Endodermal cell (in vitro differentiated cells): ENCODE data around the gene TRAF3IP3. TPM values are rescaled to one million over a fixed set of nuclear protein-coding genes. Genes with fewer than 3 reads are reported as not detected.
A peak's percentile ranks its signal among the peaks of the same experiment; 100 is the strongest.

Experiments
- DNase-seq: peaks from one replicate; pipeline ENCODE4 v3.0.0-alpha.2; 2017
- H3K27ac ChIP-seq: 2 replicates; pipeline ENCODE4 v1.5.1; 2013; ENCODE audit warnings: mild to moderate bottlenecking, low read depth, low read length, moderate library complexity
- H3K27me3 ChIP-seq: 2 replicates; pipeline ENCODE4 v1.6.1; 2013; ENCODE audit warnings: mild to moderate bottlenecking, low read length, moderate library complexity; ENCODE audit not compliant: insufficient read depth, control insufficient read depth, poor library complexity, severe bottlenecking
- H3K36me3 ChIP-seq: 2 replicates; pipeline ENCODE4 v1.7.0; 2013; ENCODE audit warnings: mild to moderate bottlenecking, low read length, moderate library complexity; ENCODE audit not compliant: control insufficient read depth, insufficient read depth
- H3K4me1 ChIP-seq: one replicate; pipeline ENCODE4 v1.7.0; 2013; ENCODE audit warnings: low read length; ENCODE audit not compliant: control insufficient read depth, insufficient read depth
- H3K4me3 ChIP-seq: 2 replicates; pipeline ENCODE4 v1.5.1; 2013; ENCODE audit warnings: mild to moderate bottlenecking, low read length, moderate library complexity
- H3K9ac ChIP-seq: 2 replicates; pipeline ENCODE4 v1.6.1; 2013; ENCODE audit warnings: mild to moderate bottlenecking, low read length, moderate library complexity; ENCODE audit not compliant: poor library complexity, severe bottlenecking; ENCODE audit errors: extremely low read depth
- H3K9me3 ChIP-seq: 2 replicates; pipeline ENCODE4 v1.6.1; 2013; ENCODE audit warnings: mild to moderate bottlenecking, low read length, moderate library complexity; ENCODE audit not compliant: control insufficient read depth
- H3K27ac Mint-ChIP-seq: 2 replicates; pipeline ENCODE4 v1.8.0; 2020; ENCODE audit warnings: mixed read lengths
- H3K27me3 Mint-ChIP-seq: 2 replicates; pipeline ENCODE4 v1.8.0; 2021; ENCODE audit warnings: mild to moderate bottlenecking, mixed read lengths; ENCODE audit not compliant: insufficient read depth
- H3K36me3 Mint-ChIP-seq: 2 replicates; pipeline ENCODE4 v1.8.0; 2020; ENCODE audit warnings: low read depth, mixed read lengths
- H3K4me1 Mint-ChIP-seq: 2 replicates; pipeline ENCODE4 v1.8.0; 2020; ENCODE audit warnings: mixed read lengths
- H3K4me3 Mint-ChIP-seq: 2 replicates; pipeline ENCODE4 v1.8.0; 2020; ENCODE audit warnings: mild to moderate bottlenecking, moderate library complexity, mixed read lengths
- H3K9me3 Mint-ChIP-seq: 2 replicates; pipeline ENCODE4 v1.8.0; 2020; ENCODE audit warnings: mild to moderate bottlenecking, mixed read lengths
- CTCF ChIP-seq: fragments of 200-600 bp; sonication (generic); conservative IDR thresholded peaks from 2 replicates; pipeline ENCODE4 v1.5.0; 2021; ENCODE audit warnings: antibody characterized with exemption, mild to moderate bottlenecking
- WGBS, 2 experiments: methylation state at CpG; one replicate each; pipeline versions ENCODE4 v1.1.5 to v1.1.7; 2013; ENCODE audit warnings: missing lambda C conversion rate in 2 of 2, mixed read lengths in 1 of 2; ENCODE audit not compliant: insufficient coverage in 1 of 2, insufficient read length in 1 of 2; 5-methylcytosine and 5-hydroxymethylcytosine counted together
- total RNA-seq, 2 donors: library from RNA; stranded (reverse); fragmentation: NEBNext Ultra II Directional in 1 of 2; extraction: Animal tissue kit (Norgen Biotek cat#: 25700) in 1 of 2; gene quantifications; 2 replicates in 1 of 2; 3 replicates in 1 of 2; pipeline ENCODE4 v1.2.1, GENCODE V29; 2021

TRAF3IP3 gene
- total RNA-seq, 2 donors from 2014 or later: not detected

DNA sequence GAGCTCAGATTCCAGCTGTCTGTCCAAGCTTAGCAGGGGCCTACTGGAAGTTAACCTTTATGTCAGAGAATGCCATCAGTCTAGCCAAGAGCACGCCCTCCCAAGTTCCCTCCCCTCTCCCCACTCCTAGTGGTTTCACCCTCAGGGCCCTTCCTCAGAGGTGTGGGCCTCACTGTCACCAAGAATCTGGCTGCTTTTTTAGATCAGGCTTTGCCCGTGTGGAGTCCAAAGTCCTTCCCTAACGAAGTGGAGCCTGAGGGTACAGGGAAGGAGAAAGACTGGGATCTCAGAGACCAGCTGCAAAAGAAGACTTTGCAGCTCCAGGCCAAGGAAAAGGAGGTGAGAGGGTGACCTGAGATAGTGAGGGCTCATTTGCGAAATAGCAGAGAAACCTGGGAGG lies 24.4 kb downstream of the TRAF3IP3 start:
- H3K9ac ChIP-seq: no peak overlapping the region
- H3K27me3 Mint-ChIP-seq: peaks cover 2% of the 10 kb centered on the region
- no peak overlapping the region for H3K27ac Mint-ChIP-seq
- H3K4me3 Mint-ChIP-seq: no peak overlapping the region
- H3K36me3 Mint-ChIP-seq: peaks cover 9% of the 10 kb centered on the region
- H3K27ac ChIP-seq: no peak overlapping the region
- H3K27me3 ChIP-seq: peaks cover 2% of the 10 kb centered on the region
- no peaks in the 10 kb centered on the region for H3K4me1 ChIP-seq
- TF ChIP-seq CTCF: no peak
- no peak overlapping the region for H3K4me3 ChIP-seq
- peaks cover 4% of the 10 kb centered on the region for H3K9me3 Mint-ChIP-seq
- no peak for DNase-seq
- H3K9me3 ChIP-seq: peaks cover 7% of the 10 kb centered on the region
- WGBS, 2 experiments: 80 to 83% methylated on average over 4 of the region's 4 CpGs
- peaks cover 4% of the 10 kb centered on the region for H3K36me3 ChIP-seq
- peaks cover 6% of the 10 kb centered on the region for H3K4me1 Mint-ChIP-seq

GRCh38 chr1:209783386-209783785 lies 27.5 kb downstream of the TRAF3IP3 start:
- H3K9ac ChIP-seq: peak overlapping the region; percentile 90
- Mint-ChIP-seq H3K4me3 (peak overlapping the region; percentile 93), H3K9me3 (peaks cover 4% of the 10 kb centered on the region), H3K27me3 (peaks cover 9% of the 10 kb centered on the region), H3K36me3 (peaks cover 31% of the 10 kb centered on the region), H3K4me1 (peaks cover 6% of the 10 kb centered on the region), H3K27ac (peak overlapping the region; percentile 52)
- TF ChIP-seq CTCF: no peak
- peaks cover 4% of the 10 kb centered on the region for H3K36me3 ChIP-seq
- no peaks in the 10 kb centered on the region for H3K4me1 ChIP-seq
- H3K27me3 ChIP-seq: peaks cover 33% of the 10 kb centered on the region
- peaks cover 10% of the 10 kb centered on the region for H3K9me3 ChIP-seq
- WGBS, 2 experiments: 91 to 99% methylated on average over 6 of the region's 6 CpGs
- H3K4me3 ChIP-seq: peak overlapping the region; percentile 99
- no peak for DNase-seq
- no peak overlapping the region for H3K27ac ChIP-seq

DNA sequence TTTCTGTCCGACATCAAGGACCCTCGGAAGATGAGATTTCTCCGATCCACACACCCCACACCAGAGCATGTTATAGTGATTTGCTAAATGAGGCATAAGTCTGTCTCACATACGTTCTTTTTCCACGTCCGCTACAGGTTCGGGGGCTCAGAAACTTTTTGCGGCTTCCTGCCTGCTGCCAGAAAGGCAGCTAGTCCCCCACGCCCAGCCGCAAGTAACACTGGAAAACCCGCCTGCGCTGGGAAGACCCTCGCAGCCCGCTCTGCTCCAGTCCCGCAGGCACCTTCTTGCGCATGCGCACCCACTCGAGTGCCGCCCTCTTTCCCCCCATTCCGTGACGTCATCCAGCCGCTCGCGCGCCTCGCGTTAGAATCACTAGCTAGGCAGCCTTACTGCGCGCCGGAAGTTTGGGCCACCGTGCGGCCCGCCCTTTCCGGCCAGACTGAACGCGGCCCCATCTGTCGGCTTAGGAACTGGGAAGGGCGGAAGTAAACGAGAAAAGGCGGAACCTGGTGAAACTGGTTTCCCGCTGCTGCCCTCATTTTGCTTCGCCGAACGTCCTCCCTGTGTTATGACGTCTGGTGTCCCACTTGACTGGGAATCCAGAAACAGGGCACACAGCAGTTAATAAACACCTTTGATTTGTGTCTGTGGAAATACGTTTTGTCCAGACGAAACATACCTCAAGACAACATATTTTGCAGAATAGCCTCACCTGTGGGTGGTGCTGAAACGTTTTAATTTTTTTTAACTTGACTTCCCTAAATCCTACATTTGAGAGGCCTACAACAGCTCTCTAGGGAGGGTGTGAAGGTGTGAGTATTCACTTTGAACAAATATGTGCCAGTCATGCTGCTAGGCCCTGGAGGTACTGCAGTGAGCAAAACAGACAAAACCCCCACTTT lies 28.7 kb downstream of the TRAF3IP3 start, which contains the start of gene C1orf74:
Gene C1orf74, minus strand, starts transcription at position 295 of the 905 bp plus-strand sequence. CDS start 925 bp downstream, outside the sequence.
- Mint-ChIP-seq H3K27me3 (peaks cover 9% of the 10 kb centered on the region), H3K9me3 (peaks cover 4% of the 10 kb centered on the region), H3K27ac (peak within 1 kb of the TSS; percentile 96), H3K4me1 (peaks cover 6% of the 10 kb centered on the region), H3K4me3 (peak within 1 kb of the TSS; percentile 93), H3K36me3 (peaks cover 41% of the 10 kb centered on the region)
- peak within 1 kb of the TSS; percentile 90 for H3K9ac ChIP-seq
- H3K4me3 ChIP-seq: peak within 1 kb of the TSS; percentile 99
- H3K27ac ChIP-seq: no peak within 1 kb of the TSS
- peaks cover 10% of the 10 kb centered on the region for H3K9me3 ChIP-seq
- no peaks in the 10 kb centered on the region for H3K4me1 ChIP-seq
- peak; percentile 100 for DNase-seq
- WGBS, 2 experiments: 6 to 10% methylated on average over 26 to 48 of the region's 48 CpGs
- no peak for TF ChIP-seq CTCF
- H3K27me3 ChIP-seq: peaks cover 44% of the 10 kb centered on the region
- H3K36me3 ChIP-seq: peaks cover 4% of the 10 kb centered on the region
